Activated CD4-positive, alpha-beta T cell treated with anti-CD3 and anti-CD28 coated beads, Interleukin-2, amount 50 U/mL, for 16 hours (primary cell): ENCODE results near the gene CLDN4.
A peak's percentile ranks its signal among the peaks of the same experiment; 100 is the strongest.
"Not testable (repeated sequence)": the region's sequence is repeated elsewhere in the genome, so short reads cannot be mapped to it uniquely, and the experiment has no call there.

Experiments
- DNase-seq: peaks from one replicate; pipeline ENCODE4 v3.0.0-alpha.2; 2020

The CLDN4 gene, protein sequence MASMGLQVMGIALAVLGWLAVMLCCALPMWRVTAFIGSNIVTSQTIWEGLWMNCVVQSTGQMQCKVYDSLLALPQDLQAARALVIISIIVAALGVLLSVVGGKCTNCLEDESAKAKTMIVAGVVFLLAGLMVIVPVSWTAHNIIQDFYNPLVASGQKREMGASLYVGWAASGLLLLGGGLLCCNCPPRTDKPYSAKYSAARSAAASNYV

DNA sequence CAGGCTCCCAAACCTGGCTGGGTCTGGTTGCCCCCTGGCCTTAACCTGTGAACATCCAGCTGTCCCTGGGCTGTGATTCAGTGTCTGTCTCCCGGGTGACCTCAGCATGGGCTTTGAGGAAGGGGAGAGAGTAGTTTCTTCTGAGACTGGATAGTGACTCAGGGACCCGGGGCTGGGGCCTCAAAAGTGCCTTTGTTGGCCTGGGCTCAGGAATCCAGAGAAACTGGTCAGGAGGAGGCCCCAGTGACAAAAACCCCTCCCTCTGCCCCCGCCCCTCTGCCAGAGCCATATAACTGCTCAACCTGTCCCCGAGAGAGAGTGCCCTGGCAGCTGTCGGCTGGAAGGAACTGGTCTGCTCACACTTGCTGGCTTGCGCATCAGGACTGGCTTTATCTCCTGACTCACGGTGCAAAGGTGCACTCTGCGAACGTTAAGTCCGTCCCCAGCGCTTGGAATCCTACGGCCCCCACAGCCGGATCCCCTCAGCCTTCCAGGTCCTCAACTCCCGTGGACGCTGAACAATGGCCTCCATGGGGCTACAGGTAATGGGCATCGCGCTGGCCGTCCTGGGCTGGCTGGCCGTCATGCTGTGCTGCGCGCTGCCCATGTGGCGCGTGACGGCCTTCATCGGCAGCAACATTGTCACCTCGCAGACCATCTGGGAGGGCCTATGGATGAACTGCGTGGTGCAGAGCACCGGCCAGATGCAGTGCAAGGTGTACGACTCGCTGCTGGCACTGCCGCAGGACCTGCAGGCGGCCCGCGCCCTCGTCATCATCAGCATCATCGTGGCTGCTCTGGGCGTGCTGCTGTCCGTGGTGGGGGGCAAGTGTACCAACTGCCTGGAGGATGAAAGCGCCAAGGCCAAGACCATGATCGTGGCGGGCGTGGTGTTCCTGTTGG is at the start of gene CLDN4:
Gene CLDN4, plus strand, starts transcription at position 316 of the 903 bp plus-strand sequence. Its CDS starts 206 bp downstream, at position 522.
- no peak for DNase-seq

DNA sequence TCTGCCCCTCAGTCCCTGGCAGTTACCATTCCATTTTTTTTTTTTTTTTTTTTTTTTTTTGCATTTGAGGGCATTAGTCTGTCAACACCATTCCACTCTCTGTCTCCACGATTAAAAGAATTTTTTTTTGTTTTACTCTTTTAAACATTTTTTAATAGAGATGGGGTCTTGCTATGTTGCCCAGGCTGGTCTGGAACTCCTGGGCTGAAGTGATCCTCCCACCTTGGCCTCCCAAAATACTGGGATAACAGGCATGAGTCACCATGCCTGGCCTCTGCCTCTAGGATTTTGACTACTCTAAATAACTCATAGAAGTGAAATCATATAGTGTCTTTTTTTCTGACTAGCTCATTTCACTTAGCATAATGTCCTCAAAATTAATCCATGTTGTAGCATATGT is 44.2 kb upstream of the CLDN4 start:
- DNase-seq, result no peak

DNA sequence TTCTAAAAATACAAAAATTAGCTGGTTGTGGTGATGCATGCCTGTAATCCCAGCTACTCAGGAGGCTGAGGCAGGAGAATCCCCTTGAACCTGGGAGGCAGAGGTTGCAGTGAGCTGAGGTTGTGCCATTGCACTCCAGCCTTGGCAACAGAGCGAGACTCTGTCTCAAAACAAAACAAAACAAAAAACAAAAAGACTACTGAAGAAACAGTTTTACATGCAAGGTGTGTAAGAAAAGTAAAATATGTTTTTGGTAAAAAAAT is 43.1 kb upstream of the CLDN4 start:
- not testable (repeated sequence) for DNase-seq

DNA sequence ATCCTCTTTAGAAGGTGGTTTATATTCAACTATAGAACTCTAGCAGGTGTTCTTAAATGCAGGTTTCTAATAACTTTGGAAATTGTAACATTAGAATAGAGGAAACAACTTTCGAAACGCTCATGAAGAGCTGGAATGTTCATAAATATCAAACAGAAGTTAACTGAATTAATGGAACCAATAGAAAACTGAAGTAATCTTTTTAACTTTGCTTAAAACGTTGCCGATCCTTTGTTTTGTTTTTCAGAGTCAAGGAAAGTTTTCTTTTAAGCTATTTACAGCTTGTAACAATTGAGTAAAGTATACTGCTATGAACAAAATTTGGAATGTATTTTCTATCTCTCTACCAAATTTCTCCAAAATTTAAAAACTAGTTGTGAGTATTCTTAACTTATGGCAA is 41.7 kb upstream of the CLDN4 start:
- no peak for DNase-seq

DNA sequence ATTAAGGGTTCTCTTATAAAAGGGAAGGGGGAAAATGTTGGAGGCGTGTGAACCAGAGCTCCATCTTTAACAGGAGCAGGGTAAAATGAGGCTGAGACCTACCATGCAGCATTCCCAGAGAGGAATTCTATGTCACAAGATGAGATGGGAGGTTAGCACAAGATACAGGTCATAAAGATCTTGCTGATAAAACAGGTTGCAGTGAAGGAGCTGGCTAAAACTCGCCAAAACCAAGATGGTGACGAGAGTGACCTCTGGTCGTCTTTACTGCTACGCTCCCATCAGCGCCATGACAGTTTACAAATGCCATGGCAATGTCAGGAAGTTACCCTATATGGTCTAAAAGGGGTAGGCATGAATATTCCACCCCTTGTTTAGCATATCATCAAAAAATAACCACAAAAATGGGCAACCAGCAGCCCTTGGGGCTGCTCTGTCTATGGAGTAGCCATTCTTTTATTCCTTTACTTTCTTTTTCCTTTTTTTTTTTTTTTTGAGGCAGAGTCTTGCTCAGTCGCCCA is 39.6 kb upstream of the CLDN4 start:
- DNase-seq, result not testable (repeated sequence)

DNA sequence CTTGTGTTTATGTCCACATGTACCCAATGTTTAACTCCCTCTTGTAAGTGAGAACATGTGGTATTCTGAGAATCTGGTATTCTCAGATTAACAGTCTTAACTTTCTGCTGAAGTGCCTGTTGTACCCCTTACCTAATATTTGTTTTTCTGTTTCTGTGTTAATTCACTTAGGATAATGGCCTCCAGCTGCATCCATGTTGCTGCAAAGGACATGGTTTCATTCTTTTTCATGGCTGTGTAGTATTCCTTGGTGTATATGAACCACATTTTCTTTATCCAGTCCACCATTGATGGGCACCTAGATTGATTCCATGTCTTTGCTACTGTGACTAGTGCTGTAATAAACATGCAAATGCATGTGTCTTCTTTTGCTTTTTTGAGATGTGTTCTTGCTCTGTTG is 35.6 kb upstream of the CLDN4 start:
- DNase-seq, result not testable (repeated sequence)

DNA sequence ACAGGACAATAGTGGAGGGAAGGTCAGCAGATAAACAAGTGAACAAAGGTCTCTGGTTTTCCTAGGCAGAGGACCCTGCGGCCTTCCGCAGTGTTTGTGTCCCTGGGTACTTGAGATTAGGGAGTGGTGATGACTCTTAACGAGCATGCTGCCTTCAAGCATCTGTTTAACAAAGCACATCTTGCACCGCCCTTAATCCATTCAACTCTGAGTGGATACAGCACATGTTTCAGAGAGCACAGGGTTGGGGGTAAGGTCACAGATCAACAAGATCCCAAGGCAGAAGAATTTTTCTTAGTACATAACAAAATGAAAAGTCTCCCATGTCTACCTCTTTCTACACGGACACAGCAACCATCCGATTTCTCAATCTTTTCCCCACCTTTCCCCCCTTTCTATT is 34.1 kb upstream of the CLDN4 start:
- DNase-seq, result not testable (repeated sequence)

DNA sequence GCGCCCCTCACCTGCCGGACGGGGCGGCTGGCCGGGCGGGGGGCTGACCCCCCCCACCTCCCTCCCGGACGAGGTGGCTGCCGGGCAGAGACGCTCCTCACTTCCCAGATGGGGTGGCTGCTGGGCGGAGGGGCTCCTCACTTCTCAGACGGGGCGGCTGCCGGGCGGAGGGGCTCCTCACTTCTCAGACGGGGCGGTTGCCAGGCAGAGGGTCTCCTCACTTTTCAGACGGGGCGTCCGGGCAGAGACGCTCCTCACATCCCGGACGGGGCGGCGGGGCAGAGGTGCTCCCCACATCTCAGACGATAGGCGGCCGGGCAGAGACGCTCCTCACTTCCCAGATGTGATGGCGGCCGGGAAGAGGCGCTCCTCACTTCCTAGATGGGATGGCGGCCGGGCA is 33.6 kb upstream of the CLDN4 start:
- DNase-seq, result not testable (repeated sequence)

DNA sequence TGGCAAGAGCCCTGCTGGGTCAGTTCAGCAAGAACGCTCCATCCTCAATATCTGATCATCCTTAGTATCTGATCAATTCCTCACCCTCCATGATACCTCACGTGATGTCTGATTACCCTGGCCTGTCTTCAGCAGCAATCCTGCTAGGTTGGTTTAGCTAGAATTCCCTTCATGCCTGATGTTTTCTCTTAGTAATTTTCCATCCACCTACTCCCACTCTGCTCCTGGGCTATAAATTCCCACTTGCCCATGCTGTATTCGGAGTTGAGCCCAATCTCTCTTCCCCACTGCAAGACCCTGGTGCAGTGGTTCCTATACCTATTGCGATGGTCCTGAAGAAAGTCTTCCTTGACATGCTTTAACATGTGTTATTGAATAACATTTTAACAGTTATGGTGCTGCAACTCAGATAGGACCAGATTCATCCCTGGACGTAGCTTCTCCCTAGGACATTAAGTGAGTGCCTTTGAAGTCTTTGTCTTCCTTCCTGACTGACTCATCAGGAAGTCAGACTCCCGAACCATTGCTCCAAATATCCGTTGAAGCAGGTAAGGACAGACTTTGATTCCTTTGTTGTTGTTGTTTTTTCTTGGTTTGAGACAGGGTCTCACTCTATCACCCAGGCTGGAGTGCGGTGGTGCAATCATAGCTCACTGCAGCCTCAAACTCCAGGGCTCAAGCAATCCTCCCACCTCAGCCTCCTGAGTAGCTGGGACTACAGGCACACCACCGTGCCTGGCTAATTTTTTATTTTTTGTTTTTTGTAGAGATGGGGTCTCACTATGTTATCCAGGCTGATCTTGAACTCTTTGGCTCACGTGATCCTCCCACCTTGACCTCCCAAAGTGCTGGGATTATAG is 31.3 kb upstream of the CLDN4 start:
- no peak for DNase-seq

DNA sequence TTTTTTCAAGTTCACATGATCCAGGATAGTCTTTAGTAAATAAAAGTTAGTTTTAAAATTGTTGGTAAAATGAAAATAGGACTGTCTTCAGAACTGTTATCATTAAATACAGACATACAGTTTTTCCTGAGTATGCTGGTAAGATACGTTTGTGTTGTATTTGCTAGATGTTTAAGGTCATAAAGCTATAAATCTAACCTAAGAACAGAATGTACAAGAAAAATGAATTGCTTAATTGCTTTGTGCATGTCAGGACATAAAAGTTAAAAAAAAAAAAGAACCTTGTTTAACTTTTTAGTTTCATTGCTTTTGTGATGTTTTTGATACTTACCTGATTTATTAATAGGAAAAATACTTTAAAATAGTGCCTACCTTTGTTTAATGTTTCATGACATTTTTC is 29.2 kb upstream of the CLDN4 start:
- DNase-seq, result no peak

DNA sequence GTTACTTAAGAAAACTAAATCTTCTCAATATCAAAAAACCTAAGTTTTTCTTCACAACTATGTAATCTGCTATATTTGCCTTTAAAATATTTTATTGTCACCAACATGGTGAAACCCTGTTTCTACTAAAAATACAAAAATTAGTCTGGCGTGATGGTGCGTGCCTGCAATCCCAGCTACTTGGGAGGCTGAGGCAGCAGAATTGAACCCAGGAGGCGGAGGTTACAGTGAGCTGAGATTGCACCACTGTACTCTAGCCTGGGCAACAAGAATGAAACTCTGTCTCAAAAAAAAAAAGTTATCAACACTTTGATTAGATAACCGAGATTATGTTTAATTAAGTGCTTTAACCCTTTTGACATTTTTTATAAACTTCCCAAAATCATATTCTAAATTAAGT is 28.3 kb upstream of the CLDN4 start:
- no peak for DNase-seq

DNA sequence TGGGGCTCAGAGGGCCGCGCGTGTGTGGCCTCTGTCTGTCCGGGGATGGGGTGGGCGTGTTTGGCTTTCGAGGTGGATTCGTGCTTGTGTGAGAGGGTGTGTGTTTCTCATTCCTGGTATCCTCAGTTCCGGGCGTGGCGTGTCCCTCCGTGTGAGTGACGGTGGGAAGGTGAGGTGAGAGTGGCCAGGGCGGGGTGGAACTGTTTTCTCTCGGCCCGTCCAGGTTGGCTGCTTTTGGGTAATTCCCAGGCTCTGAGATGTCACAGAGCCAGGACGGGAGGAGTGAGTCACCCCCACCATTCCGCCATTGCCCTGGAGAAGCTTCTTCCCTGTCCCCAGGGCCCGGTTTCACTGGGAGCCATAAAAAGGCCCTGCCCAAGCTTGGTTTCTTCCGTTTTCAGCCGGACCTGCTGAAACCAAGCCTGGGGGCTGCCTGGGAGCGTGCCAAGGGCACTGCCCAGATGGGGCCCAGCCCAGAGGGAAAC is 21.3 kb upstream of the CLDN4 start:
- no peak for DNase-seq

DNA sequence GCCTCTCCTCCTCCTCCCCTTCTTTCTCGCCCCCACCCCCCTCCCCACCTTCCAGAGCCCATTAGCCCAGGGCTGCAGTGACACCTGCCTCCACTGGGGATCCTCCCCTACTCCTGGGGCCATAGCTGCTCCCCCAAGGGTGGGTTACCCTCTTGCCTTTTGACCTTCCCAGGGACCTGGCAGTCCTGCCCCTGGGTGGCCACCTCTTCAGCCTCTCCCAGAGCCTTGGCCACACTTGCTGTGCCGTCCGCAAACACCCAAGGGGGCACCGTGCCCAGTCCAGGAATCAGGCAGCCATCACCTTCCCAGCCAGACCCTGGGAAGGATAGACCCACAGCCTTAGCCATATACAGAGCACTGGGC is 19.8 kb upstream of the CLDN4 start:
- no peak for DNase-seq

DNA sequence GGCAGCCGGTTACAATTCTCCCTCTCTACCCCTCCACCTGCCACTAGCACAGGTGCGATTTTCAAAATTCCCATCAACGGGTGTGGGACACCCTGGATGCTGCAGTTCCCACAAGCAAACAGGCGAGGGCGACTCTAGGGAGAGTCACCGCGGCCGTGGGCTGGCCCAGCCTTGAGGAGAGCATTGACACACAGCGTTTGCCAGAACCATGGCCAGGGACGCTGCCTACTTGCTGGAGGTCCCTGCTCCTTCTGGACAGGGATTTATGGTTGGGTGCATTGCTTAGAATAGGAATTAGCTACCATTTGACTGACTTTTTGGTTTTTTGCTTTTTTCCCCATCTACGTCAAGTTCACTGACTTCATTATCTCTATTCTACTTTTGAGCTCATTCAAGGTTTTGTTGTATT is 19.0 kb upstream of the CLDN4 start:
- DNase-seq, result peak; percentile 60

DNA sequence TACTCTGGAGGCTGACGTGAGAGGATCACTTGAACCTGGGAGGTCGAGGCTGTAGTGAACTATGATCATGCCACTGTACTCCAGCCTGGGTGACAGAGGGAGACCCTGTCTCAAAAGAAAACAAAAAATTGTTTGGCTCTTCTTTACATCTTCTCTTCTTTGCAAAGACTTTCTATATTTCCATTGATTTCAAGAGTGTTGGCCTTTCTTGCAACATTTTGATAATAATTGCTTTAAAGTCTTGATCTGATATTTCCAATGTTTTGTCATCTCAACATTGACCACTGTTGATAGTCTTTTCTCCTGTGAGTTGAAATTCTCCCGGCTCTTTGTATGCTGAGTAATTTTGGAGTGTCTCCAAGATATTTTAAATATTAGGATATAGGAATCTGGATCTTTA is 17.8 kb upstream of the CLDN4 start:
- DNase-seq, result no peak

DNA sequence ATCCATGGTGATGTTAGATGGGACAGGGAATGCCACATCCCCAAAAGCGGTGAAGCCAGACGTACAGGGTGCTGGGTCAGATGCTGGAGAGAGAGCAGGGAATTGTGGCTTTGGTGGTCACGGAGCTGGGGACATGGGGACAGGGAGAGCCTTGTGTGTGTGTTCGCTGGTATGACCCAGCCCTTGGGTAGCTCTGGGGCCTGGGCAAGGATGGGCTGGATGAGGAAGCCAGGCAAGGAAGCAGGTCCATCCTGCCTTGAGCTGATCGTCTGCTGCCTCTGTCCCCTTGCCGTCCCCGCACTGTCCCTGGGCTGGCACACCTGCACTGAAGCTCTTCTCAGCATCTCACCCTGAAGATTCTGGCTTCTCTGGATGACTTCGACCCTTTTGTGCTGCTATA is 15.4 kb upstream of the CLDN4 start:
- no peak for DNase-seq

DNA sequence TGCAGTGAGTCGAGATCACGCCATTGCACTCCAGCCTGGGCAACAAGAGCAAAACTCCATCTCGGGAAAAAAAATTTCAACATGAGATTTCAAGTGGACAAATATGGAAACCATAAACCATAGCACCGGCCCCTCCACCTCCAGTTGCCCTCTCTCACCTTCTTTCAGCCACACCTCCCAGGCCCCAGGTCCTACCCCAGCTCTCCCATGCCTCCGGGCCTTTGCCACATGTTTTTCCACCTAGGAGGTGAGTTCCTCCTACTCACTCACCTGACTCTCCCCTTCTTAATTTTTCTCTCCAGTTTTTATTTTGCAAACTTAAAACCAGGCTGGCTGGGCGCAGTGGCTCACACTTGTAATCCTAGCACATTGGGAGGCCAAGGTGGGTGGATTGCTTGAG is 13.7 kb upstream of the CLDN4 start:
- DNase-seq, result no peak

DNA sequence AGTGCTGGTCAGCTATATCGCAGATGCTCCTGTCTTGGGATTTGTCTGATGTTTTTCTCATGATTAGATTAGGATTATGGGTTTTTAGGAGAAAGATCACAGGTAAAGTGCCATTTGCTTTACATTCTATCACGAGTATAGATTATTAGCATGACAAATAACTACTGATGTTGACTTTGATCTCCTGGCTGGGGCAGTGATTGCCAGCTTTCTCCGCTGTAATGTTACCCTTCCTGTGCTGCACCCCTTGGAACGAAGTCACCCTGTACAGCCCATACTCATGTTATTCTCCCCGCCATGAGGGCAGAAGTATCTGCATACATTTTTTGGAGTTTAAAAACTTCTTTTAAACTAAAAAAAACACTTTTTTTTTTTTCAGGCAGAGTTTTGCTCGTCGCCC is 10.8 kb upstream of the CLDN4 start:
- DNase-seq, result no peak

DNA sequence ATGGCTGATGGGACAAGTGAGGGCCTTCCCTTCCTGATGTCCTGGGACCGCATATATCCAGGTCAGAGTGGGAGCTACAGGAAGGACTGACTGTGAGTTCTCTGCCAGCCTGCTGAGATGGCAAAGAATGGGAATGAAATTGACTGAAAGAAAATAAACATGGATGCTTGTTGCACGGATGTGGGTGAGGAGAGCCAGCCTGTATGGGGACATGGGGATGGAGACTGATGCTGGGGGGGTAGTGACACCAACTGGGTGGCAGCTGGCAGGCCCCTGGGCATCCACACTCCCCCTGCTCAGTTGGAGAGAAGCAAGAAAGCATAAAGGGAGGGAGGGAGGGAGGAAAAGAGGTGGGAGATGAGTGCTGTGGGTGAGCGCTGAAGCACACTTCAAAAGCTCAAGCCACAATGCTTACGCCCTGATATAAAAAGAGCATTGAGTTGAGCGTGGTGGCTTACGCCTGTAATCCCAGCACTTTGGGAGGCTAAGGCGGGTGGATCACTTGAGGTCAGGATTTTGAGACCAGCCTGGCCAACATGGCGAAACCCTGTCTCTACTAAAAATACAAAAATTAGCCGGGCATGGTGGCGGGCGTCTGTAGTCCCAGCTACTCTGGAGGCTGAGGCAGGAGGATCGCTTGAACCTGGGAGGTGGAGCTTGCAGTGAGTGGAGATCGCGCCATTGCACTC is 9.1 kb upstream of the CLDN4 start:
- not testable (repeated sequence) for DNase-seq

DNA sequence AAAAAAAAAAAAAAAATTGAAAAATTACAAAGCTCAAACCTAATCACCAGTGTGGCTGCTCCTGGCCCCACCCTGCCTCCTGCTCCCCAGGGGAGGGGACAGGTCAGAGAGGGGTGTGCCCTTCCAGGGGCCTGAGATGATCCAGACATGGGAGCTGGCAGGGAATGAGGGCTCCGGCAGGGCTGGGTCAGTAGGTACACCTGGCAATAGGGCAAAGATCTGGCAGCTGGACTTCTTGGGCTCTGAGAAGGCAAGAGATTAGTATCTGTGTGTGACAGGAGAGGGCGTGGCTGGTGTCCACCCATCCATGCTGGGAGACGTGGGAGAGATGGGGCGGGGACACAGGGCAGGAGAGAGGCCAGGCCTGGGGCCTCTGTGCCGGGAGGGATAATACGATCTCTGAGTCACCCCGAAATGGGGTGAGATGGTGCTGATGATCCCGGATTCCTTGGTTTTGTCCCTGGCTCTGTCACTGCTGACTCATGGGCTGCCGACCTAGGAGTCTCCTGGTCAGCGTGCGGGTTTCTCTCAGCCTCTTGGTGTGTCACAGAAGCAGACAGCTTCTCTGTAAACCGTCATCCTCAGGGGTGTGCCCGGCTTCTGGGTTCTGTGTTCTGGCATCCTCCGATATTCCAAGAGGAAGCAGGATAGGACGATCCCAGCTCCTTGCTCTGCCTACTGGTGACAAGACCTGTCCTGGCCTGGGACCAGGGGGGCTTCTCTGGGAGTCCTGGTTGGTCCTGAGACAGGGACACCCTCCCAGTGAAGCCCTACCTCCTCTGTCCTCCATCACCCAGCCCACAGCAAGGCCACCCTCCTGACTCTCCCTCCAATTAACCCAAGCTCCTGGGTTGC is 8.2 kb upstream of the CLDN4 start:
- DNase-seq, result no peak

DNA sequence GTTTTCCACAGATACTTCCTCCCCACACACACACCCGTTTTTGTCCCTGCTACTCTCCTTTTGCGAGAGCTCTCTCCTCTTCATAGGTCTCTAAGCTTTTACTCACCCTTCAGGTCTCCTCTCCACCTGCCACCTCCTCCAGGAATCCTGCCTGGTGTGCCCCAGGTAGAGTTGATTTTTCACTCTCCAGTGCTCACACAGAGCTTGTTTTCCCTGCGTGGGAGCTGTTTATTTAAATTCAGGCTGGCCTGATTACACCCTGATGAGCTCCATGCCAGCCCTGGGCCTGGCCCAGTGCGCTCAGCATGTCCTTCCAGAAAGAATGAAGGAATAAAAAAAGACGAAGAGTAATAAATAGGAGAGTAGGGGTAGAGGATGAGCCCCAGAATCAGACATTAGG is 7.5 kb upstream of the CLDN4 start:
- no peak for DNase-seq
